HepG2 (cell line): ENCODE measurements around the gene LRP10. TPM values are rescaled to one million over a fixed set of nuclear protein-coding genes. Genes with fewer than 3 reads are reported as not detected.

Experiments
- BCL6 ChIP-seq: IDR thresholded peaks from 2 replicates; pipeline ENCODE4 v1.6.1; 2016; ENCODE audit warnings: missing genetic modification reagents, missing compliant biosample characterization
- JUND ChIP-seq: sonication (generic); formaldehyde crosslinking; IDR thresholded peaks from 2 replicates; pipeline ENCODE4 v1.8.0; 2022; ENCODE audit warnings: mild to moderate bottlenecking, missing genetic modification reagents
- MEIS1 ChIP-seq: sonication (generic); formaldehyde crosslinking; IDR thresholded peaks from 2 replicates; pipeline ENCODE4 v1.9.0; 2021; ENCODE audit warnings: mild to moderate bottlenecking, missing genetic modification reagents, moderate library complexity, borderline replicate concordance
- MTA3 ChIP-seq: sonication (generic); formaldehyde crosslinking; IDR thresholded peaks from 2 replicates; pipeline ENCODE4 v1.4.0; 2020; ENCODE audit warnings: missing genetic modification reagents
- MXI1 ChIP-seq: IDR thresholded peaks from 3 replicates; pipeline ENCODE4 v1.6.1; 2012; ENCODE audit warnings: low read depth, low read length, inconsistent platforms, borderline replicate concordance
- TARDBP ChIP-seq: sonication (generic); formaldehyde crosslinking; IDR thresholded peaks from 2 replicates; pipeline ENCODE4 v1.8.0; 2022; ENCODE audit warnings: mild to moderate bottlenecking, missing genetic modification reagents
- ZNF160 ChIP-seq: sonication (generic); formaldehyde crosslinking; IDR thresholded peaks from 2 replicates; pipeline ENCODE4 v1.8.0; 2022; ENCODE audit warnings: mild to moderate bottlenecking, inconsistent platforms, missing genetic modification reagents
- ZNF224 ChIP-seq: sonication (generic); formaldehyde crosslinking; IDR thresholded peaks from 2 replicates; pipeline ENCODE4 v1.5.0; 2020; ENCODE audit warnings: mild to moderate bottlenecking, missing genetic modification reagents
- ZNF629 ChIP-seq: sonication (generic); formaldehyde crosslinking; conservative IDR thresholded peaks from 2 replicates; pipeline ENCODE4 v1.5.0; 2020; ENCODE audit warnings: missing genetic modification reagents
- ZNF790 ChIP-seq: sonication (generic); formaldehyde crosslinking; IDR thresholded peaks from 2 replicates; pipeline ENCODE4 v1.8.0; 2022; ENCODE audit warnings: missing genetic modification reagents, mild to moderate bottlenecking, borderline replicate concordance
- polyA plus RNA-seq, 8 experiments: library from polyadenylated mRNA; depleted of rRNA in 3 of 8; stranded (reverse) in 7 of 8; unstranded in 1 of 8; fragments of >200 nt; fragmentation: Illumina TruSeq in 4 of 8; extraction: Trizol in 4 of 8; gene quantifications; 2 replicates each; pipeline versions ENCODE4 v1.2.1 to v1.2.3, GENCODE V29; 2011 to 2016; ENCODE audit warnings: low read depth in 4 of 8, missing spikeins in 1 of 8, mixed read lengths in 1 of 8; ENCODE audit not compliant: insufficient read depth in 1 of 8
- total RNA-seq, 5 experiments: library from RNA; depleted of rRNA; stranded (reverse); fragments of >200 nt; fragmentation: Illumina TruSeq; extraction: Trizol; gene quantifications; 2 replicates each; pipeline ENCODE4 v1.2.3, GENCODE V29; 2016; ENCODE audit warnings: low read depth in 1 of 5
- TF ChIP-seq, protein P1 (sequence below): sonication (generic); formaldehyde crosslinking; IDR thresholded peaks from 2 replicates; pipeline ENCODE4 v1.5.0; 2020; ENCODE audit warnings: missing genetic modification reagents
- TF ChIP-seq, protein P2 (sequence below): sonication (generic); formaldehyde crosslinking; IDR thresholded peaks from 2 replicates; pipeline ENCODE4 v1.4.0; 2020; ENCODE audit warnings: mild to moderate bottlenecking, missing genetic modification reagents, borderline replicate concordance
- TF ChIP-seq, protein P3 (sequence below): IDR thresholded peaks from 2 replicates; pipeline ENCODE4 v1.6.1; 2016; ENCODE audit warnings: mild to moderate bottlenecking, missing biosample characterization, missing genetic modification reagents
- TF ChIP-seq, protein P4 (sequence below): sonication (generic); formaldehyde crosslinking; IDR thresholded peaks from 2 replicates; pipeline ENCODE4 v1.5.0; 2020; ENCODE audit warnings: mild to moderate bottlenecking, missing genetic modification reagents
- TF ChIP-seq, protein P5 (sequence below): IDR thresholded peaks from 2 replicates; pipeline ENCODE4 v1.6.1; 2016; ENCODE audit warnings: missing genetic modification reagents, missing compliant biosample characterization
- TF ChIP-seq, protein P6 (sequence below): sonication (generic); formaldehyde crosslinking; IDR thresholded peaks from 2 replicates; pipeline ENCODE4 v1.4.0; 2020; ENCODE audit warnings: missing genetic modification reagents, mild to moderate bottlenecking, borderline replicate concordance

The LRP10 gene
- total and polyA plus RNA-seq, 2 of the 13 experiments (the other 11 are each of a cell fraction or from before 2014, with no cell fraction given) = 16.9 to 45.2 TPM

DNA sequence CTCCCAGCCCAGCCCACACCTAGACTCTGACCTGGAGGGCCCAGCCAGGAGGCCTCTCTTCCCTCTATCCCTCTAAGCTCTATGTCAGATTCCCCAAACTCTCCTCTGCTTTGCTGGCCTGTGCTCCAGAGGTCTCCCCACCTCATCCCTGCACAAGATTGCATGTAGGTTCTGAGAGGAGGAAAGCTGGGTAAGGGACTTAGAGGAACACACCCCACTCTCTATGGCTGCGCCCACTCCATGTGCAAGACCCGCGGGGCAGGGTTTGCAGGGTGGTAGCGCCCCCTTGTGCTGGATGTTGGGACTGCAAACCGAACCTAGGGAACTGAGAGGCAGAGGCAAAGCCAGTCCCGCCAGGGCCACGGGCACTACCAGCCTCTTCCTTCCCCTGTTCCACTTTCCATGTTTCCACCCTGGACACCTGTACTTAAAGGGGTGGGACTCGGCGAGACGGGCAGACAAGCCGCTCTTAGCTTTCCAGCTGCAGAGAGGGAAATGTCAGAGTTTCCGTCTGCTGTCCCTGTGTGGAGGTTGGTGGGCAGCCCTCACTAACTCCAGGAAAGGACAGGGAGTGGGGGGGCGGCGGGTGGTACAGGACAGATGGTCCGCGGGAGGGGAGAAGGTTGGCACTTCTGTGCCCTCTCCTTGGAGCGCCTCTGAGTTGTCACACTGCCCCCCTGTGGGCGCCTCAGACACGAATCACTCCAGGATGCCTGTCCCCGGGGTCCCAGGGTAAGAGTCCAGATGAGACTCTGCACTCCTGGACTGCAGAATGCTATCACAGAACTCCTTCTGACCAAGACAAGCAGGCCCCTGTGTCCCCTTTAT, 18.4 kb upstream of the LRP10 start (continued):
- TF ChIP-seq MEIS1 (CRISPR knock-in tag) (peak; percentile 88), TARDBP (CRISPR knock-in tag) (peak; percentile 93), BCL6 (CRISPR knock-in tag) (no peak), MTA3 (CRISPR knock-in tag) (no peak), ZNF224 (CRISPR knock-in tag) (peak; percentile 96), ZNF160 (CRISPR knock-in tag) (peak; percentile 79; the same call in 1 of the 2 replicates), ZNF629 (CRISPR knock-in tag) (0 out of 2 replicates have a peak, but pooled peaks have one; percentile 14), ZNF790 (CRISPR knock-in tag) (0 out of 2 replicates have a peak, but pooled peaks have one; percentile 66), JUND (CRISPR knock-in tag) (0 out of 2 replicates have a peak, but pooled peaks have one; percentile 48), MXI1 (peak; percentile 69; the same call in 1 of the 3 replicates)
- TF ChIP-seq, protein P1, sequence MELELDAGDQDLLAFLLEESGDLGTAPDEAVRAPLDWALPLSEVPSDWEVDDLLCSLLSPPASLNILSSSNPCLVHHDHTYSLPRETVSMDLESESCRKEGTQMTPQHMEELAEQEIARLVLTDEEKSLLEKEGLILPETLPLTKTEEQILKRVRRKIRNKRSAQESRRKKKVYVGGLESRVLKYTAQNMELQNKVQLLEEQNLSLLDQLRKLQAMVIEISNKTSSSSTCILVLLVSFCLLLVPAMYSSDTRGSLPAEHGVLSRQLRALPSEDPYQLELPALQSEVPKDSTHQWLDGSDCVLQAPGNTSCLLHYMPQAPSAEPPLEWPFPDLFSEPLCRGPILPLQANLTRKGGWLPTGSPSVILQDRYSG = peak; percentile 79; the same call in 1 of the 2 replicates
- TF ChIP-seq, protein P2, sequence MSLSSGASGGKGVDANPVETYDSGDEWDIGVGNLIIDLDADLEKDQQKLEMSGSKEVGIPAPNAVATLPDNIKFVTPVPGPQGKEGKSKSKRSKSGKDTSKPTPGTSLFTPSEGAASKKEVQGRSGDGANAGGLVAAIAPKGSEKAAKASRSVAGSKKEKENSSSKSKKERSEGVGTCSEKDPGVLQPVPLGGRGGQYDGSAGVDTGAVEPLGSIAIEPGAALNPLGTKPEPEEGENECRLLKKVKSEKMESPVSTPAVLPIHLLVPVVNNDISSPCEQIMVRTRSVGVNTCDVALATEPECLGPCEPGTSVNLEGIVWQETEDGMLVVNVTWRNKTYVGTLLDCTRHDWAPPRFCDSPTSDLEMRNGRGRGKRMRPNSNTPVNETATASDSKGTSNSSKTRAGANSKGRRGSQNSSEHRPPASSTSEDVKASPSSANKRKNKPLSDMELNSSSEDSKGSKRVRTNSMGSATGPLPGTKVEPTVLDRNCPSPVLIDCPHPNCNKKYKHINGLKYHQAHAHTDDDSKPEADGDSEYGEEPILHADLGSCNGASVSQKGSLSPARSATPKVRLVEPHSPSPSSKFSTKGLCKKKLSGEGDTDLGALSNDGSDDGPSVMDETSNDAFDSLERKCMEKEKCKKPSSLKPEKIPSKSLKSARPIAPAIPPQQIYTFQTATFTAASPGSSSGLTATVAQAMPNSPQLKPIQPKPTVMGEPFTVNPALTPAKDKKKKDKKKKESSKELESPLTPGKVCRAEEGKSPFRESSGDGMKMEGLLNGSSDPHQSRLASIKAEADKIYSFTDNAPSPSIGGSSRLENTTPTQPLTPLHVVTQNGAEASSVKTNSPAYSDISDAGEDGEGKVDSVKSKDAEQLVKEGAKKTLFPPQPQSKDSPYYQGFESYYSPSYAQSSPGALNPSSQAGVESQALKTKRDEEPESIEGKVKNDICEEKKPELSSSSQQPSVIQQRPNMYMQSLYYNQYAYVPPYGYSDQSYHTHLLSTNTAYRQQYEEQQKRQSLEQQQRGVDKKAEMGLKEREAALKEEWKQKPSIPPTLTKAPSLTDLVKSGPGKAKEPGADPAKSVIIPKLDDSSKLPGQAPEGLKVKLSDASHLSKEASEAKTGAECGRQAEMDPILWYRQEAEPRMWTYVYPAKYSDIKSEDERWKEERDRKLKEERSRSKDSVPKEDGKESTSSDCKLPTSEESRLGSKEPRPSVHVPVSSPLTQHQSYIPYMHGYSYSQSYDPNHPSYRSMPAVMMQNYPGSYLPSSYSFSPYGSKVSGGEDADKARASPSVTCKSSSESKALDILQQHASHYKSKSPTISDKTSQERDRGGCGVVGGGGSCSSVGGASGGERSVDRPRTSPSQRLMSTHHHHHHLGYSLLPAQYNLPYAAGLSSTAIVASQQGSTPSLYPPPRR (CRISPR knock-in tag) = peak; percentile 67
- TF ChIP-seq, protein P3, sequence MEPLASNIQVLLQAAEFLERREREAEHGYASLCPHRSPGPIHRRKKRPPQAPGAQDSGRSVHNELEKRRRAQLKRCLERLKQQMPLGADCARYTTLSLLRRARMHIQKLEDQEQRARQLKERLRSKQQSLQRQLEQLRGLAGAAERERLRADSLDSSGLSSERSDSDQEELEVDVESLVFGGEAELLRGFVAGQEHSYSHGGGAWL = peak; percentile 82; the same call in 1 of the 2 replicates
- TF ChIP-seq, protein P4, sequence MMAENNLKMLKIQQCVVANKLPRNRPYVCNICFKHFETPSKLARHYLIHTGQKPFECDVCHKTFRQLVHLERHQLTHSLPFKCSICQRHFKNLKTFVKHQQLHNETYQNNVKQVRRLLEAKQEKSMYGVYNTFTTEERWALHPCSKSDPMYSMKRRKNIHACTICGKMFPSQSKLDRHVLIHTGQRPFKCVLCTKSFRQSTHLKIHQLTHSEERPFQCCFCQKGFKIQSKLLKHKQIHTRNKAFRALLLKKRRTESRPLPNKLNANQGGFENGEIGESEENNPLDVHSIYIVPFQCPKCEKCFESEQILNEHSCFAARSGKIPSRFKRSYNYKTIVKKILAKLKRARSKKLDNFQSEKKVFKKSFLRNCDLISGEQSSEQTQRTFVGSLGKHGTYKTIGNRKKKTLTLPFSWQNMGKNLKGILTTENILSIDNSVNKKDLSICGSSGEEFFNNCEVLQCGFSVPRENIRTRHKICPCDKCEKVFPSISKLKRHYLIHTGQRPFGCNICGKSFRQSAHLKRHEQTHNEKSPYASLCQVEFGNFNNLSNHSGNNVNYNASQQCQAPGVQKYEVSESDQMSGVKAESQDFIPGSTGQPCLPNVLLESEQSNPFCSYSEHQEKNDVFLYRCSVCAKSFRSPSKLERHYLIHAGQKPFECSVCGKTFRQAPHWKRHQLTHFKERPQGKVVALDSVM = peak; percentile 84
- TF ChIP-seq, protein P5, sequence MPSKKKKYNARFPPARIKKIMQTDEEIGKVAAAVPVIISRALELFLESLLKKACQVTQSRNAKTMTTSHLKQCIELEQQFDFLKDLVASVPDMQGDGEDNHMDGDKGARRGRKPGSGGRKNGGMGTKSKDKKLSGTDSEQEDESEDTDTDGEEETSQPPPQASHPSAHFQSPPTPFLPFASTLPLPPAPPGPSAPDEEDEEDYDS (CRISPR knock-in tag) = peak; percentile 66; the same call in 1 of the 2 replicates
- TF ChIP-seq, protein P6, sequence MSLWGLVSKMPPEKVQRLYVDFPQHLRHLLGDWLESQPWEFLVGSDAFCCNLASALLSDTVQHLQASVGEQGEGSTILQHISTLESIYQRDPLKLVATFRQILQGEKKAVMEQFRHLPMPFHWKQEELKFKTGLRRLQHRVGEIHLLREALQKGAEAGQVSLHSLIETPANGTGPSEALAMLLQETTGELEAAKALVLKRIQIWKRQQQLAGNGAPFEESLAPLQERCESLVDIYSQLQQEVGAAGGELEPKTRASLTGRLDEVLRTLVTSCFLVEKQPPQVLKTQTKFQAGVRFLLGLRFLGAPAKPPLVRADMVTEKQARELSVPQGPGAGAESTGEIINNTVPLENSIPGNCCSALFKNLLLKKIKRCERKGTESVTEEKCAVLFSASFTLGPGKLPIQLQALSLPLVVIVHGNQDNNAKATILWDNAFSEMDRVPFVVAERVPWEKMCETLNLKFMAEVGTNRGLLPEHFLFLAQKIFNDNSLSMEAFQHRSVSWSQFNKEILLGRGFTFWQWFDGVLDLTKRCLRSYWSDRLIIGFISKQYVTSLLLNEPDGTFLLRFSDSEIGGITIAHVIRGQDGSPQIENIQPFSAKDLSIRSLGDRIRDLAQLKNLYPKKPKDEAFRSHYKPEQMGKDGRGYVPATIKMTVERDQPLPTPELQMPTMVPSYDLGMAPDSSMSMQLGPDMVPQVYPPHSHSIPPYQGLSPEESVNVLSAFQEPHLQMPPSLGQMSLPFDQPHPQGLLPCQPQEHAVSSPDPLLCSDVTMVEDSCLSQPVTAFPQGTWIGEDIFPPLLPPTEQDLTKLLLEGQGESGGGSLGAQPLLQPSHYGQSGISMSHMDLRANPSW = peak; percentile 65; the same call in 1 of the 2 replicates
